Gastrocnemius medialis (tissue), 4 donors: ENCODE measurements around the gene ID3.

Experiments used
- POLR2A ChIP-seq, 2 donors: fragments of 450-650 bp; IDR thresholded peaks; one replicate each; pipeline ENCODE4 v1.6.1; 2017; ENCODE audit warnings: antibody characterized with exemption in 2 of 2, mild to moderate bottlenecking in 2 of 2, moderate library complexity in 2 of 2
- TF ChIP-seq, protein P1 (sequence below), 5 experiments: fragments of 450-650 bp in 3 of 5; fragments of 200-600 bp in 2 of 5; sonication (generic) in 2 of 5; IDR thresholded peaks in 4 of 5; conservative IDR thresholded peaks in 1 of 5; 1 replicate in 4 of 5; 2 replicates in 1 of 5; pipeline ENCODE4 v1.5.1; 2016 to 2019; ENCODE audit warnings: antibody characterized with exemption in 5 of 5, mild to moderate bottlenecking in 3 of 5, moderate library complexity in 3 of 5

DNA sequence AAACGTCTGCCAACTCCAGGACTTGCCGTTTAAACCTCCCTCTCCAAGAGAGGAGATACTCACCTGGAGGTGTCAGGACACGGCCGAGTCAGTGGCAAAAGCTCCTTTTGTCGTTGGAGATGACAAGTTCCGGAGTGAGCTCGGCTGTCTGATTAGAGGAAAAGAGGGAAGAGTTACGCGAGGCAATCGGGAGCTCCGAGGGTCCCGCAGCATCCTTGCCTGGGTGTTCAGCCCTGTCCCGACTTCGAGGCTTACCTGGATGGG, 497 bp downstream of the ID3 start:
- TF ChIP-seq, protein P1, sequence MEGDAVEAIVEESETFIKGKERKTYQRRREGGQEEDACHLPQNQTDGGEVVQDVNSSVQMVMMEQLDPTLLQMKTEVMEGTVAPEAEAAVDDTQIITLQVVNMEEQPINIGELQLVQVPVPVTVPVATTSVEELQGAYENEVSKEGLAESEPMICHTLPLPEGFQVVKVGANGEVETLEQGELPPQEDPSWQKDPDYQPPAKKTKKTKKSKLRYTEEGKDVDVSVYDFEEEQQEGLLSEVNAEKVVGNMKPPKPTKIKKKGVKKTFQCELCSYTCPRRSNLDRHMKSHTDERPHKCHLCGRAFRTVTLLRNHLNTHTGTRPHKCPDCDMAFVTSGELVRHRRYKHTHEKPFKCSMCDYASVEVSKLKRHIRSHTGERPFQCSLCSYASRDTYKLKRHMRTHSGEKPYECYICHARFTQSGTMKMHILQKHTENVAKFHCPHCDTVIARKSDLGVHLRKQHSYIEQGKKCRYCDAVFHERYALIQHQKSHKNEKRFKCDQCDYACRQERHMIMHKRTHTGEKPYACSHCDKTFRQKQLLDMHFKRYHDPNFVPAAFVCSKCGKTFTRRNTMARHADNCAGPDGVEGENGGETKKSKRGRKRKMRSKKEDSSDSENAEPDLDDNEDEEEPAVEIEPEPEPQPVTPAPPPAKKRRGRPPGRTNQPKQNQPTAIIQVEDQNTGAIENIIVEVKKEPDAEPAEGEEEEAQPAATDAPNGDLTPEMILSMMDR (IDR thresholded peaks at IDR 0.05 in 4 of 5, conservative IDR thresholded peaks at IDR 0.05 in 1 of 5): no peak
- no peak for TF ChIP-seq POLR2A (IDR thresholded peaks at IDR 0.05)
